Transverse colon (tissue), 4 donors: Measurements from ENCODE around the gene EP400.

ENCODE experiments used
- CTCF ChIP-seq, 5 experiments: fragments of 200-600 bp in 3 of 5; fragments of 450-650 bp in 2 of 5; sonication (generic) in 3 of 5; IDR thresholded peaks; 1 replicate in 2 of 5; 2 replicates in 3 of 5; pipeline ENCODE4 v1.5.1; 2016 to 2017; ENCODE audit warnings: antibody characterized with exemption in 5 of 5, inconsistent platforms in 3 of 5, mild to moderate bottlenecking in 2 of 5, moderate library complexity in 1 of 5
- EP300 ChIP-seq: sonication (generic); formaldehyde crosslinking; IDR thresholded peaks from one replicate; pipeline ENCODE4 v1.6.1; 2017; ENCODE audit warnings: antibody characterized with exemption, low read depth
- POLR2A ChIP-seq: fragments of 450-650 bp; IDR thresholded peaks from one replicate; pipeline ENCODE4 v1.6.1; 2016; ENCODE audit warnings: antibody characterized with exemption, mild to moderate bottlenecking, moderate library complexity
- POLR2AphosphoS5 ChIP-seq, 3 donors: sonication (generic); formaldehyde crosslinking; IDR thresholded peaks; one replicate each; pipeline ENCODE4 v1.6.1; 2016; ENCODE audit warnings: antibody characterized with exemption in 3 of 3

DNA sequence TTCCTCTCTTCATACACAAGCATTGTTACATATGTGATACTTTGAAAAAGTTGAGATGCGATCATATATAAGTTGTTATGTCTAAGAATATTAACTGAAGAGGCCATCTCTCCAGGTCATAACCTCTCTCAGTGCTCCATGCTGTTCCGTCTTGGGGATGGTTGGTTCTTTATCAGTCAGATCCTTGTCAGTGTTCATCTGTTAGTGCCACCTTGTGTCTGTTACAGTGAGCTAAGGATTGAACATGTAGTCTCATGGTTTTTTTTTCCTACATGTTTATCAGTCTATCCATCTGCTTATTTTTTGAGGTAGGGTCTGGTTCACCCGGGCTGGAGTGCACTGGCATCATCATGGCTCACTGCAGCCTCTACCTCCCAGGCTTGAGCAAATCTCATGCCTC lies 30.5 kb downstream of the EP400 start:
- TF ChIP-seq POLR2A (no peak), CTCF (IDR thresholded peaks at IDR 0.05) (no peak), EP300 (no peak), POLR2AphosphoS5 (IDR thresholded peaks at IDR 0.05) (no peak)
